BE2C (cell line): ENCODE results near the gene TSPAN31.

Experiments
- DNase-seq: peaks from one replicate; pipeline ENCODE4 v3.0.0-alpha.2; 2020
- H3K27me3 ChIP-seq: fragments of 250-450 bp; sonication (Bioruptor Pico); 2 replicates; pipeline ENCODE4 v1.5.1; 2020; ENCODE audit warnings: mild to moderate bottlenecking
- H3K36me3 ChIP-seq: fragments of 250-450 bp; sonication (Bioruptor Pico); 2 replicates; pipeline ENCODE4 v1.5.1; 2020; ENCODE audit warnings: mild to moderate bottlenecking
- H3K4me1 ChIP-seq: fragments of 250-450 bp; sonication (Bioruptor Pico); 2 replicates; pipeline ENCODE4 v1.5.1; 2020
- H3K4me3 ChIP-seq: 2 replicates; pipeline ENCODE4 v1.5.1; 2011; ENCODE audit warnings: low read depth, low read length
- H3K9me3 ChIP-seq: fragments of 250-450 bp; sonication (Bioruptor Pico); 2 replicates; pipeline ENCODE4 v1.5.1; 2020
- CTCF ChIP-seq: IDR thresholded peaks from 2 replicates; pipeline ENCODE4 v1.5.1; 2012; ENCODE audit warnings: mild to moderate bottlenecking, low read depth, low read length

TSPAN31 gene

DNA sequence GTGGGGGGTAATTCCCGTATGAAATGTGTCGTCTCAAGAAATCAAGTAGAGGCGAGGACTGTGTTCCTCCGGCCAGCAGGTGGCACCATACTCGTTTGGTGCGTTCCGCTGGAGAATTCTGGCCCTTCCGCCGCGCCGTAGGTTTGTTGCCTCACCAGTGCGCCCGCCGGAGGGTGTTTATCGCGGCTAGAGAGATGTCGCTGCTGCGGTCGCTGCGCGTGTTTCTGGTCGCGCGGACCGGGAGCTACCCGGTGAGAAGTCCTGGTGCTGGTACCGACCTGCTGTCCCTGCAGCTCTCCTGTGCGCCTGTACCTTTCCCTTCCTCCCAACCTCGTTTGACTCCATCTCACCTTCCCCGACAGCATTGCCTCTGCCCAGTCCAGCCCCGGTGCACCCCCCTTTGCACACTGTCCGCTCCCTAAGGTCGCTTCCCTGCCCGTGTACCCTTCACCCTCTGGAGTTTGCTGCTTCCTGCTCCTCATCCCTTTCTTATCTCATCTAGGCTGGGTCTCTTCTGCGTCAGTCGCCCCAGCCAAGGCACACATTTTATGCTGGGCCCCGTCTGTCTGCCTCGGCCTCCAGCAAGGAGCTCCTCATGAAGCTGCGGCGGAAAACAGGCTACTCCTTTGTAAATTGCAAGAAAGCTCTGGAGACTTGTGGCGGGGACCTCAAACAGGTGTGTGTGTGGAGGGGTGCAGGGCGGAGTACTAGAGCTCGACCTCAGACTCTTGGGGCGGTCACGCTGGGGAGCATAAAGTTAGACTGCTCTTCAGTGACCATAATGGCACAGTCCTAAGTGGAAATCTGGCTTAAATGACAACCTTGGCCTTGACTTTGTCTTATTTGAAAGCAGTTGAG, 38.0 kb downstream of the TSPAN31 start, which contains the start of gene TSFM:
TSS of gene TSFM (plus strand) at position 180 of the 858 bp plus-strand sequence. CDS start at position 195, 15 bp downstream.
- TF ChIP-seq CTCF = peak; percentile 95
- DNase-seq = peak; percentile 97
- peaks cover 28% of the 10 kb centered on the region for H3K36me3 ChIP-seq
- no peaks in the 10 kb centered on the region for H3K4me1 ChIP-seq
- no peaks in the 10 kb centered on the region for H3K9me3 ChIP-seq
- no peaks in the 10 kb centered on the region for H3K27me3 ChIP-seq
- H3K4me3 ChIP-seq = peak within 1 kb of the TSS; percentile 100

- no peak for DNase-seq
- peaks cover 32% of the 10 kb centered on the region for H3K36me3 ChIP-seq
- no peaks in the 10 kb centered on the region for H3K4me1 ChIP-seq
- no peaks in the 10 kb centered on the region for H3K27me3 ChIP-seq
- no peaks in the 10 kb centered on the region; the same call in 1 of the 2 replicates for H3K9me3 ChIP-seq
- no peak for TF ChIP-seq CTCF
- peak overlapping the region; percentile 100 for H3K4me3 ChIP-seq
Observed at GRCh38 chr12:57783466-57783801, 38.6 kb downstream of the TSPAN31 start.

GRCh38 chr12:57783861-57784260, 39.0 kb downstream of the TSPAN31 start:
- H3K9me3 ChIP-seq = no peaks in the 10 kb centered on the region; the same call in 1 of the 2 replicates
- no peaks in the 10 kb centered on the region for H3K27me3 ChIP-seq
- H3K36me3 ChIP-seq = peaks cover 35% of the 10 kb centered on the region
- no peak for TF ChIP-seq CTCF
- H3K4me3 ChIP-seq = no peak overlapping the region
- DNase-seq = no peak
- no peaks in the 10 kb centered on the region for H3K4me1 ChIP-seq

DNA sequence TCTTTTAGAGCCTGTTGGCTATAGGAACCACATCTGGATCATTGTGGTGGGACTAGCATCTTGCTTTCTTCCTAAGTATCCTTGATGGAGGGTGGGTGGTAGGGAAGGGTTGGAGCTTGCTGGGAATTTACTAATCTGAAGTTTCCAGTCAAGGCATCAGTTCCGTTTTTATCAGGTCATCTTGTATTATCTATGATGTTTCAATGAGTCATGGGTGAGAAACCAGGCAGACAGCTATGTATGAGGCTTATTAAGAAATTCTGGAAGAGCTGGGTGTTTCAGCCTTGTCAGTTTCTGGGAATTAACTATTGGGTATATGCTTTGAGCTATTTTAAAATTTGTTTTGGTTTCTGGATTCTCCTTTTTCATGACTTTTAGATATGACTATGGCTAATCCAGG, 49.1 kb downstream of the TSPAN31 start:
- TF ChIP-seq CTCF = no peak
- H3K27me3 ChIP-seq = no peaks in the 10 kb centered on the region
- peaks cover 2% of the 10 kb centered on the region; the same call in 1 of the 2 replicates for H3K4me1 ChIP-seq
- H3K36me3 ChIP-seq = peaks cover 58% of the 10 kb centered on the region
- no peak overlapping the region for H3K4me3 ChIP-seq
- DNase-seq = no peak
- no peaks in the 10 kb centered on the region for H3K9me3 ChIP-seq

GRCh38 chr12:57795354-57795753, 50.5 kb downstream of the TSPAN31 start:
- DNase-seq = no peak
- H3K9me3 ChIP-seq = no peaks in the 10 kb centered on the region
- no peak for TF ChIP-seq CTCF
- no peak overlapping the region for H3K4me3 ChIP-seq
- no peaks in the 10 kb centered on the region for H3K27me3 ChIP-seq
- peaks cover 47% of the 10 kb centered on the region for H3K36me3 ChIP-seq
- peaks cover 2% of the 10 kb centered on the region; the same call in 1 of the 2 replicates for H3K4me1 ChIP-seq

- H3K36me3 ChIP-seq = peaks cover 38% of the 10 kb centered on the region
- no peak overlapping the region for H3K4me3 ChIP-seq
- no peak for TF ChIP-seq CTCF
- no peak for DNase-seq
- H3K9me3 ChIP-seq = no peaks in the 10 kb centered on the region
- H3K27me3 ChIP-seq = no peaks in the 10 kb centered on the region
- peaks cover 2% of the 10 kb centered on the region; the same call in 1 of the 2 replicates for H3K4me1 ChIP-seq
Observed at GRCh38 chr12:57796996-57797395, 52.2 kb downstream of the TSPAN31 start.
